ENCODE results near the gene SLC30A1. TPM values are rescaled to one million over a fixed set of nuclear protein-coding genes. Genes with fewer than 3 reads are reported as not detected.
A peak's percentile ranks its signal among the peaks of the same experiment; 100 is the strongest.

The SLC30A1 gene
- total and polyA plus RNA-seq, 2 of the 13 experiments (the other 11 are each of a cell fraction or from before 2014, with no cell fraction given) = 5.9 to 24.4 TPM

DNA sequence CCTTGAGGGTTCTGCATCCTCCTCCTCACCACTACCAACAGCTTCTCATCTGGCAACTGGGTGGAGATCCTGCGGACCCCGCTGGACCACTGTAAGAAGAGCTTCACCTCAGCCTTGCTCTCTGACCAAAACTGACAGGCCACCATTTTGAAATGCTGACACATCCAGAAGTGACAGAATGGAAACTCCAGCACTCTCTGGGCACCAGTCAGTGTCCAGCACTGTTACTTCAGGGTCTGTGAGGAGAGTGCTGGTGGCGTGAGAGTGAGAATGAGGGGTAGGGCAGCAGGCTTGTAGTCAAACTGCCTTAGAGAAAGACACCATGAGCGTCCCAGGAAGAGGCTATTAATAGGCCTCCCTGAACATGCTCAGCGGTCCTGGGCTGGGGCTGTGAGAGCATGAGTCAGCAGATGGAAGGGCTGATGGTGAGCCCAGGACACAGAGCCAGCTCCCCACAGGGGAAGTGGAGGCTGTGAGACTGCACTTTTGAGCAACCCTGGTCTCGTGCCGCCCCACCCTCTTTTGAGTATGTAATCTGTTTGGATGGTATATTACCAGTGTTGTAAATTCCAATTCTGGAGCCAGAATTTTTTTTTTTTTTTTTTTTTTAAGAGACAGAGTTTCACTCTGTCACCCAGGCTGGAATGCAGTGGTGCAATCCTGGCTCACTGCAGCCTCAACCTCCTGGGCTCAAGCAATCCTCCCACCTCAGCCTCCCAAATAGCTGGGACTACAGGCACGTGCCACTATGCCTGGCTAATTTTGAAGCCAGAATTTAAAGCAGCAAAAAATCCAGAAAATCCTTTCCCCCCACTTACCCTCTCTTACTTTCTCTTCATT, 34.4 kb upstream of the SLC30A1 start:
- H3K27me3 ChIP-seq (ENCODE audit: control insufficient read depth in 1 of 2, insufficient read depth in 2 of 2, low read length in 2 of 2) = no peaks in the 10 kb centered on the region
- H3K36me3 ChIP-seq (replicated peaks in 1 of 2; ENCODE audit: control insufficient read depth in 1 of 2, insufficient read depth in 2 of 2, low read length in 2 of 2) = no peaks in the 10 kb centered on the region
- H3K79me2 ChIP-seq (ENCODE audit: insufficient read depth, low read length) = no peaks in the 10 kb centered on the region
- H3K4me1 ChIP-seq (ENCODE audit: insufficient read depth, low read length) = peaks cover 85% of the 10 kb centered on the region
- DNase-seq (ENCODE audit: low spot score) (peak; percentile 55), ATAC-seq (peak; percentile 8; the same call in 1 of the 3 replicates), FAIRE-seq (no peak)
- no peak overlapping the region for H3K9ac ChIP-seq (ENCODE audit: insufficient read depth, low read depth, low read length)
- POLR2A ChIA-PET = interaction anchor here (0.7 to 10.6 kb wide), 4 partner anchors 10 to 29 kb away, joined by 3 to 100 read pairs (median 7); no protein-coding TSS in a partner anchor
- no peaks in the 10 kb centered on the region for H4K20me1 ChIP-seq (ENCODE audit: insufficient read depth, low read length)
- in situ Hi-C loops (cut with HindIII; ENCODE audit: extremely low pct_ligation_motif_present, low pct_unique_long_range_greater_than_20kb) = no loop called here
- CTCF ChIA-PET (ENCODE audit: low intra/inter-chr PET ratio, low total read pairs) = no interaction called here
- no peak overlapping the region; the same call in 1 of the 2 replicates for H3K4me2 ChIP-seq (ENCODE audit: low read depth, low read length)
- H2AFZ ChIP-seq (ENCODE audit: low read length) = no peak overlapping the region
- 75% methylated on average over 8 of the region's 8 CpGs for WGBS (ENCODE audit: low lambda C conversion rate)
- BruUV-seq (replicated peaks) = no TSS peak
- no peak overlapping the region for H3K27ac ChIP-seq (ENCODE audit: extremely low read length, insufficient read depth, low read length)
- H3K4me3 ChIP-seq (replicated peaks in 1 of 3; ENCODE audit: insufficient read depth in 1 of 3, low read depth in 2 of 3, low read length in 3 of 3) = no peak overlapping the region
- intact Hi-C loops (cut with micrococcal nuclease; ENCODE audit: unreplicated experiment) = no loop called here
- H3K9me3 ChIP-seq (ENCODE audit: low read length) = no peaks in the 10 kb centered on the region
- 0 out of 2 replicates have a peak, but pooled peaks have one; percentile 17 for TF ChIP-seq GABPB1 (CRISPR knock-in tag; IDR thresholded peaks at IDR 0.05)
- TF ChIP-seq ZMYM3 (CRISPR knock-in tag; IDR thresholded peaks at IDR 0.05) = 0 out of 2 replicates have a peak, but pooled peaks have one; percentile 26
- peak; percentile 56; the same call in 1 of the 2 replicates for TF ChIP-seq KDM1A (CRISPR knock-in tag; IDR thresholded peaks at IDR 0.05)
- peak; percentile 47; the same call in 1 of the 2 replicates for TF ChIP-seq BHLHE40 (IDR thresholded peaks at IDR 0.05; ENCODE audit: low read length)
- TF ChIP-seq, protein P1, sequence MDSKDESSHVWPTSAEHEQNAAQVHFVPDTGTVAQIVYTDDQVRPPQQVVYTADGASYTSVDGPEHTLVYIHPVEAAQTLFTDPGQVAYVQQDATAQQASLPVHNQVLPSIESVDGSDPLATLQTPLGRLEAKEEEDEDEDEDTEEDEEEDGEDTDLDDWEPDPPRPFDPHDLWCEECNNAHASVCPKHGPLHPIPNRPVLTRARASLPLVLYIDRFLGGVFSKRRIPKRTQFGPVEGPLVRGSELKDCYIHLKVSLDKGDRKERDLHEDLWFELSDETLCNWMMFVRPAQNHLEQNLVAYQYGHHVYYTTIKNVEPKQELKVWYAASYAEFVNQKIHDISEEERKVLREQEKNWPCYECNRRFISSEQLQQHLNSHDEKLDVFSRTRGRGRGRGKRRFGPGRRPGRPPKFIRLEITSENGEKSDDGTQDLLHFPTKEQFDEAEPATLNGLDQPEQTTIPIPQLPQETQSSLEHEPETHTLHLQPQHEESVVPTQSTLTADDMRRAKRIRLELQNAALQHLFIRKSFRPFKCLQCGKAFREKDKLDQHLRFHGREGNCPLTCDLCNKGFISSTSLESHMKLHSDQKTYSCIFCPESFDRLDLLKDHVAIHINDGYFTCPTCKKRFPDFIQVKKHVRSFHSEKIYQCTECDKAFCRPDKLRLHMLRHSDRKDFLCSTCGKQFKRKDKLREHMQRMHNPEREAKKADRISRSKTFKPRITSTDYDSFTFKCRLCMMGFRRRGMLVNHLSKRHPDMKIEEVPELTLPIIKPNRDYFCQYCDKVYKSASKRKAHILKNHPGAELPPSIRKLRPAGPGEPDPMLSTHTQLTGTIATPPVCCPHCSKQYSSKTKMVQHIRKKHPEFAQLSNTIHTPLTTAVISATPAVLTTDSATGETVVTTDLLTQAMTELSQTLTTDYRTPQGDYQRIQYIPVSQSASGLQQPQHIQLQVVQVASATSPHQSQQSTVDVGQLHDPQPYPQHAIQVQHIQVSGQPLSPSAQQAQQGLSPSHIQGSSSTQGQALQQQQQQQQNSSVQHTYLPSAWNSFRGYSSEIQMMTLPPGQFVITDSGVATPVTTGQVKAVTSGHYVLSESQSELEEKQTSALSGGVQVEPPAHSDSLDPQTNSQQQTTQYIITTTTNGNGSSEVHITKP (CRISPR knock-in tag; IDR thresholded peaks at IDR 0.05; ENCODE audit: low read depth) = 0 out of 2 replicates have a peak, but pooled peaks have one; percentile 61
- TF ChIP-seq TEAD3 (CRISPR knock-in tag; optimal IDR thresholded peaks at IDR 0.05; ENCODE audit: borderline replicate concordance) = peak; percentile 15
- TF ChIP-seq, protein P2, sequence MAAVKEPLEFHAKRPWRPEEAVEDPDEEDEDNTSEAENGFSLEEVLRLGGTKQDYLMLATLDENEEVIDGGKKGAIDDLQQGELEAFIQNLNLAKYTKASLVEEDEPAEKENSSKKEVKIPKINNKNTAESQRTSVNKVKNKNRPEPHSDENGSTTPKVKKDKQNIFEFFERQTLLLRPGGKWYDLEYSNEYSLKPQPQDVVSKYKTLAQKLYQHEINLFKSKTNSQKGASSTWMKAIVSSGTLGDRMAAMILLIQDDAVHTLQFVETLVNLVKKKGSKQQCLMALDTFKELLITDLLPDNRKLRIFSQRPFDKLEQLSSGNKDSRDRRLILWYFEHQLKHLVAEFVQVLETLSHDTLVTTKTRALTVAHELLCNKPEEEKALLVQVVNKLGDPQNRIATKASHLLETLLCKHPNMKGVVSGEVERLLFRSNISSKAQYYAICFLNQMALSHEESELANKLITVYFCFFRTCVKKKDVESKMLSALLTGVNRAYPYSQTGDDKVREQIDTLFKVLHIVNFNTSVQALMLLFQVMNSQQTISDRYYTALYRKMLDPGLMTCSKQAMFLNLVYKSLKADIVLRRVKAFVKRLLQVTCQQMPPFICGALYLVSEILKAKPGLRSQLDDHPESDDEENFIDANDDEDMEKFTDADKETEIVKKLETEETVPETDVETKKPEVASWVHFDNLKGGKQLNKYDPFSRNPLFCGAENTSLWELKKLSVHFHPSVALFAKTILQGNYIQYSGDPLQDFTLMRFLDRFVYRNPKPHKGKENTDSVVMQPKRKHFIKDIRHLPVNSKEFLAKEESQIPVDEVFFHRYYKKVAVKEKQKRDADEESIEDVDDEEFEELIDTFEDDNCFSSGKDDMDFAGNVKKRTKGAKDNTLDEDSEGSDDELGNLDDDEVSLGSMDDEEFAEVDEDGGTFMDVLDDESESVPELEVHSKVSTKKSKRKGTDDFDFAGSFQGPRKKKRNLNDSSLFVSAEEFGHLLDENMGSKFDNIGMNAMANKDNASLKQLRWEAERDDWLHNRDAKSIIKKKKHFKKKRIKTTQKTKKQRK (IDR thresholded peaks at IDR 0.05; ENCODE audit: low read length) = no peak
- TF ChIP-seq, protein P3, sequence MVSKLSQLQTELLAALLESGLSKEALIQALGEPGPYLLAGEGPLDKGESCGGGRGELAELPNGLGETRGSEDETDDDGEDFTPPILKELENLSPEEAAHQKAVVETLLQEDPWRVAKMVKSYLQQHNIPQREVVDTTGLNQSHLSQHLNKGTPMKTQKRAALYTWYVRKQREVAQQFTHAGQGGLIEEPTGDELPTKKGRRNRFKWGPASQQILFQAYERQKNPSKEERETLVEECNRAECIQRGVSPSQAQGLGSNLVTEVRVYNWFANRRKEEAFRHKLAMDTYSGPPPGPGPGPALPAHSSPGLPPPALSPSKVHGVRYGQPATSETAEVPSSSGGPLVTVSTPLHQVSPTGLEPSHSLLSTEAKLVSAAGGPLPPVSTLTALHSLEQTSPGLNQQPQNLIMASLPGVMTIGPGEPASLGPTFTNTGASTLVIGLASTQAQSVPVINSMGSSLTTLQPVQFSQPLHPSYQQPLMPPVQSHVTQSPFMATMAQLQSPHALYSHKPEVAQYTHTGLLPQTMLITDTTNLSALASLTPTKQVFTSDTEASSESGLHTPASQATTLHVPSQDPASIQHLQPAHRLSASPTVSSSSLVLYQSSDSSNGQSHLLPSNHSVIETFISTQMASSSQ (IDR thresholded peaks at IDR 0.05; ENCODE audit: low read depth) = no peak
- TF ChIP-seq, protein P3 (CRISPR knock-in tag; IDR thresholded peaks at IDR 0.05; ENCODE audit: borderline replicate concordance) = no peak
- TF ChIP-seq FOSL2 (CRISPR knock-in tag; IDR thresholded peaks at IDR 0.05) = peak; percentile 58
- TF ChIP-seq MAFF (IDR thresholded peaks at IDR 0.05; ENCODE audit: low read depth, low read length) = peak; percentile 37; the same call in 1 of the 2 replicates
- no peak for TF ChIP-seq ZNF780A (CRISPR knock-in tag; IDR thresholded peaks at IDR 0.05)

All from HepG2 (cell line).